Stimulated activated CD4-positive, alpha-beta T cell treated with anti-CD3 and anti-CD28 coated beads, TNF-alpha, amount 100 ng/mL, for 1 hour (primary cell): Measurements from ENCODE around the gene PRSS27.

Source experiments
- DNase-seq, 3 donors: peaks; one replicate each; pipeline ENCODE4 v3.0.0-alpha.2; 2020; ENCODE audit warnings: low read depth in 3 of 3, low spot score in 1 of 3

PRSS27 gene

GRCh38 chr16:2720064-2720457 lies at the start of gene PRSS27:
Gene PRSS27, minus strand, starts transcription at chr16:2720224. Its CDS starts 64 bp downstream, at chr16:2720160.
- DNase-seq: no peak

GRCh38 chr16:2769675-2770056 lies 49.6 kb upstream of the PRSS27 start:
- DNase-seq: no peak

- DNase-seq: no peak
Observed at GRCh38 chr16:2769100-2769529, 49.1 kb upstream of the PRSS27 start.

GRCh38 chr16:2768403-2769089 lies 48.5 kb upstream of the PRSS27 start:
- DNase-seq: no peak

GRCh38 chr16:2767891-2768290 lies 47.9 kb upstream of the PRSS27 start:
- no peak for DNase-seq

GRCh38 chr16:2767140-2767731 lies 47.2 kb upstream of the PRSS27 start:
- no peak for DNase-seq

GRCh38 chr16:2766430-2767139 lies 46.6 kb upstream of the PRSS27 start:
- DNase-seq: no peak

- no peak for DNase-seq
Observed at GRCh38 chr16:2765462-2766404, 45.7 kb upstream of the PRSS27 start.

GRCh38 chr16:2764718-2765117 lies 44.7 kb upstream of the PRSS27 start:
- no peak for DNase-seq

- DNase-seq: no peak
Observed at GRCh38 chr16:2763173-2763572, 43.1 kb upstream of the PRSS27 start.

- DNase-seq: no peak
Observed at GRCh38 chr16:2762711-2763110, 42.7 kb upstream of the PRSS27 start.

GRCh38 chr16:2761886-2762583 lies 42.0 kb upstream of the PRSS27 start:
- no peak for DNase-seq

- no peak for DNase-seq
Observed at GRCh38 chr16:2761472-2761871, 41.4 kb upstream of the PRSS27 start.

GRCh38 chr16:2757344-2757743 lies 37.3 kb upstream of the PRSS27 start:
- no peak for DNase-seq

GRCh38 chr16:2756288-2757015 lies 36.4 kb upstream of the PRSS27 start:
- no peak for DNase-seq

GRCh38 chr16:2755158-2755557 lies 35.1 kb upstream of the PRSS27 start:
- no peak for DNase-seq

GRCh38 chr16:2753733-2754020 lies 33.7 kb upstream of the PRSS27 start:
- no peak for DNase-seq

GRCh38 chr16:2752850-2753732 lies 33.1 kb upstream of the PRSS27 start:
- DNase-seq: peak in 2 of 3 donors; percentile 17 to 26
